GM12873 (cell line): ENCODE measurements around the gene SPEF1.

Experiments
- TF ChIP-seq, protein P1 (sequence below): IDR thresholded peaks from 2 replicates; pipeline ENCODE4 v1.5.1; 2012; ENCODE audit warnings: low read depth, mild to moderate bottlenecking, moderate library complexity, low read length, control low read depth; ENCODE audit not compliant: insufficient read depth; ENCODE audit errors: missing control alignments

SPEF1 gene

DNA sequence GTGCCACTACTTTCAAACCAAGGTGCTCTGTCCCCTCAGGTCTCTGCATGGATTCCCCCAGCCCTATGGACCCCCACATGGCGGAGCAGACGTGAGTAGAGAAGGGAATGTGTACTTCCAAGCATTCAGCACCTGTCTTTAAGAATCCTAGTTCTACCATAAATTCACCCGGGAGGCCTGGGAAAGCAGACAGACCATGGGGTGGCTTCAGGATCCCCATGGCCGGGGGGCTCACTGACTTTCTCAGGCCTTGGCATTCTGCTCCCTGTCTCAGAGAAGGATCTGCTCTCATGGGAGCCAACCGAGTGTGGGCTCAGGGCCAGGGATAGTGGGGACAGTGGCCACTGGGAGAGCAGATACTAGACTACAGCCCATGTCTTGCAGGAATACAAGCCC is 17.1 kb upstream of the SPEF1 start:
- TF ChIP-seq, protein P1, sequence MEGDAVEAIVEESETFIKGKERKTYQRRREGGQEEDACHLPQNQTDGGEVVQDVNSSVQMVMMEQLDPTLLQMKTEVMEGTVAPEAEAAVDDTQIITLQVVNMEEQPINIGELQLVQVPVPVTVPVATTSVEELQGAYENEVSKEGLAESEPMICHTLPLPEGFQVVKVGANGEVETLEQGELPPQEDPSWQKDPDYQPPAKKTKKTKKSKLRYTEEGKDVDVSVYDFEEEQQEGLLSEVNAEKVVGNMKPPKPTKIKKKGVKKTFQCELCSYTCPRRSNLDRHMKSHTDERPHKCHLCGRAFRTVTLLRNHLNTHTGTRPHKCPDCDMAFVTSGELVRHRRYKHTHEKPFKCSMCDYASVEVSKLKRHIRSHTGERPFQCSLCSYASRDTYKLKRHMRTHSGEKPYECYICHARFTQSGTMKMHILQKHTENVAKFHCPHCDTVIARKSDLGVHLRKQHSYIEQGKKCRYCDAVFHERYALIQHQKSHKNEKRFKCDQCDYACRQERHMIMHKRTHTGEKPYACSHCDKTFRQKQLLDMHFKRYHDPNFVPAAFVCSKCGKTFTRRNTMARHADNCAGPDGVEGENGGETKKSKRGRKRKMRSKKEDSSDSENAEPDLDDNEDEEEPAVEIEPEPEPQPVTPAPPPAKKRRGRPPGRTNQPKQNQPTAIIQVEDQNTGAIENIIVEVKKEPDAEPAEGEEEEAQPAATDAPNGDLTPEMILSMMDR, result no peak

DNA sequence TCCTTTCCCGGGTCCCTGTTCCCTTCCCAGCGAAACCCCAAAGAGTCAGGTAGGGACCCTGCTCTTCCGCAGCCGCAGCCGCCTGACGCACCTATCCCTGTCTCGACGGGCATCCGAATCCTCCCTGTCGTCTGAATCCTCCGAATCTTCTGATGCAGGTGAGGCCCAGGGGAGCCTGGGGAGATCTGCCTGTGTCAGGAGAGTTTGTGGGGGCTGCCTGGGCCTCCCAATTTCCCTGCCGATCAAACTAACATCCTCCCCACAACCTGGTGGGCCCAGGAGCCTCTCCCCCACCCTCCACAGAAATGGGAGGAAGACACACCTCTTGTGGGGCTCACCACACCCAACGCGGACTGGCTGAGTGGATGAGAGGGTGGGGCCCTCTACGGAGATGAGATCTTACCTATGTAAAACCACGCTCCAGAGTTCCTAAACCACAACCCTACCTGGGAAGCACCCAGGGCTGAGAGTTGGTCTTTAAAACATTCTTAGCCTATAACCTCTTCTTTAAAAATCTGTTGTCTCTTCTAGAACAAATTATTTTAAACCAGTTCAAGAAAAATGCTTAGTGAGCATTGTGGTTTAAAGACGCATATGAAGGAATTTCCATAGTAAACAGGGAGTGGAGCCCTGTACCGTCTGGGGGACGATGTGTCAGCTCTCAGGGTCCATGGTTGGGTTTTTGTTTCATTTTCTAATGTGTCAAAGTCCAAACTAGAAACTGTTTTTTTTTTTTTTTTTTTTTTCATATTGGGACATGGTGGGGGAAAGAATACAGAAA is 16.5 kb upstream of the SPEF1 start:
- TF ChIP-seq, protein P1, result no peak

DNA sequence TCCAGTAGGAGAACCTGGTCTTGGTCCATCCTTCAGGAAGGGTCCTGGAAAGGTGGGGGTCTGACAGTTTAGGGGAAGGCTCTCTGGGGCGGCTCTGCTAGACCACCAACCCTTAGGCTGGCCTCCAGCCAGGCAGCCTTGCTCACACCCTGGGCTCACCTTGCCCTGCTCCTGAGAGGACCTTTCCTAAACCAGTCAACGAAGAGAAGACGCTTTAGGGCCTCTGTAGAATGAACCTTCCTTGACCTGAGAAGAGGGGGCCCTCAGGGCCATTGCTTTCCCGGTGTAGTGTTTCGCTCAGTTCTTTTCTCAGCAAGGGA is 15.9 kb upstream of the SPEF1 start:
- TF ChIP-seq, protein P1, result no peak

DNA sequence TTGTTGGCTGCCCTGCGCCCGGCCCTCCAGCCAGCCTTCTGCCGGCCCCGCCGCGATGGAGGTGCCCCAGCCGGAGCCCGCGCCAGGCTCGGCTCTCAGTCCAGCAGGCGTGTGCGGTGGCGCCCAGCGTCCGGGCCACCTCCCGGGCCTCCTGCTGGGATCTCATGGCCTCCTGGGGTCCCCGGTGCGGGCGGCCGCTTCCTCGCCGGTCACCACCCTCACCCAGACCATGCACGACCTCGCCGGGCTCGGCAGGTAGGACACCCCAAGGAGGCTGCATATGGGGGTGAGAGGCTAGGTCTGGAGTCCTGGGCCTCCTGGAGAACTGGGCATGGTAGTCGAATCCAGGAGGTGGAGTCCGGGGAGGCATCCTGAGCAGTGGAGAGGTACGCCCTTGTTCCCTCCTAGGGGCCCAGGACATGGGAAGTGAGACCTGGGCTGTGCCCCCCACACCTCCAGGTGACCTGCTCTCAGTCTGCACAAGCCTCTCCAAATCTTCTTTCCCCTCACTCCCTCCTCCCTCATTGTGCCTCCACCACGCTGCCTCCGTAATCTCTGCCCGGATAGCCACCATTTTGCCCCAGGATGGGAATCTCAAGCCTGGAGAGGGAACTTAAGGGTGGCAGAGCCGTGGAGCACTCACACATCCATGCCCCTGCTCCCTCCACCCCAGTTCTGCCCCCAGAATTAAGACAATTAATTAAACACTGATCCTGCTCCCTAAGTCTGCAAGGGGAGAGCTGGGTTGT is 15.4 kb upstream of the SPEF1 start:
- TF ChIP-seq, protein P1, result no peak

DNA sequence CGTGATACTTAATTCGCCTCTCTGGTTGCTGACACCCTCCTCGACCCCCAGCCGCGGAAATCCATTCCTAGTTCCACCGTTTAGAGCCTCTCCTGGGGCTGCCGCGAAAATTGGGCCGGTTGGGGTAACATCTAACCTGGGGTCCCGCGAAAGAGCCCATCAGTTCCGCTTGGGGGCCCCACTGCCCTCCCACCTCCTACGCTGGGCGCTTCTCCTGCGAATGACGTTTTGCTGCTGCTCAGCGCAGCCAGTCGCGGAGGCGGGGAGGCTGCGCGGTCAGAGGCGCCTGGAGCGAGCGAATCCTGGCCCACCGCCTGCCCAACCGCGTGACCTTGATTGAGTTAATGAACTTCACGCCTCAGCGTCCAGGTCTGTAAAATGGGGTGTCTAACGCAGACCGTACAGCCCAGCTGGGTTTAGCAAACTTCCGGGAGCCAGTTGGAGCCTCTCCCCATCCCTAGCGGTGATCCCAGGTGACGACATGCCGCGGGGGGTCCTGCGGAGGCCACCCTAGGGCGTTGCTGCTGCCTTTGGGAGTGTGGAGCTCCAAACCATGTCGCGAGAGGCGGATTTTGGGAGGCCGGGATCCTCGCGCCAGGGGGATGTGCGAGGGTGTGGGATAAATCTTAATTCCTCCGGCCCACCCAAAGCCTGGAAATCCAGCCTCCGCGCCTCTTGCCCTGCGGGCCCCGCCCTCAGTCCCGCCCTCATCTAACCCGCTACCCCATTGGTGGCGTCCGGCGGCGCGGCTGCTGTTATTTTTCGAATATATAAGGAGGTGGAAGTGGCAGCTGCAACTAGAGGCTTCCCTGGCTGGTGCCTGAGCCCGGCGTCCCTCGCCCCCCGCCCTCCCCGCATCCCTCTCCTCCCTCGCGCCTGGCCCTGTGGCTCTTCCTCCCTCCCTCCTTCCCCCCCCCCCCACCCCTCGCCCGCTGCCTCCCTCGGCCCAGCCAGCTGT is 14.5 kb upstream of the SPEF1 start, which contains the start of gene CDC25B:
Gene CDC25B, plus strand, starts transcription at position 800 of the 958 bp plus-strand sequence. CDS start 222 bp downstream, outside the sequence.
- TF ChIP-seq, protein P1, result peak; percentile 62

DNA sequence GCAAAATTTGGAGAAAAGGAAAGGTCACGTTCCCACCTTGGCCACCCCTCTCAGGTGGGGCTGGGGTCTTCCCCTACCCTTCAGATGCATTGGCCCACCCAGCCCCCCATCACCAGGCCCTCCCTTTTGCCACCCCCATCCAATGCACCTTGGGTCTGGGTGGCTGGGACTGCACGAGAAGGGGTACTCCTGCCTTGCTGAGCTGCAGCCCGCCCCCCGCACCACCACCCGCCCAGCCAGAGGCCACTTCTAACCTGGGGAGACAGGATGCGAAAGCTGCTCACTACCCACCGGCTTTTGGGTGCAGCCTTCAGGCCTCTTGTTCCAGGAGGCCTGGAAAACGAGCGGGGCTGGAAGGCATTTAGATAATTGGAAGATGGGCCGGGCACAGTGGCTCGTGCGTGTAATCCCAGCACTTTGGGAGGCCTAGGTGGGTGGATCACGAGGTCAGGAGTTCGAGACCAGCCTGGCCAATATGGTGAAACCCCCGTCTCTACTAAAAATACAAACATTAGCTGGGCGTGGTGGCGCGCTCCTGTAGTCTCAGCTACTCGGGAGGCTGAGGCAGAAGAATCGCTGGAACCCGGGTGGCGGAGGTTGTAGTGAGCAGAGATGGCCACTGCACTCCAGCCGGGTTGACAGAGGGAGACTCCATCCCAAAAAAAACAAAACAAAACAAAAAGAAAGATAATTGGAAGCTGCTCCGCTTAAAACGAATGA is 13.6 kb upstream of the SPEF1 start:
- TF ChIP-seq, protein P1, result no peak
